K562 (cell line): ENCODE data around the gene BRINP1. TPM values are rescaled to one million over a fixed set of nuclear protein-coding genes. Genes with fewer than 3 reads are reported as not detected.

Experiments used
- ATAC-seq: fragments of 200-7000 bp; cut with Tn5 transposase; 3 replicates; pipeline ENCODE4 v1.9.1; 2020; ENCODE audit warnings: moderate library complexity
- BruUV-seq: library from RNA; stranded (reverse); fragments of 400-500 nt; replicated peaks from 2 replicates; lab custom pipeline; 2021; lab: Mats Ljungman, UMichigan
- CTCF ChIA-PET: fragments of 300-600 bp; formaldehyde crosslinking; extraction: SDS; loops from one replicate; lab custom pipeline; 2021; ENCODE audit warnings: low intra/inter-chr PET ratio; lab: Yijun Ruan, JAX
- POLR2A ChIA-PET: fragments of 300-600, 350-650 bp; sonication (Branson Sonifier 250); formaldehyde crosslinking; extraction: SDS; loops from one replicate; lab custom pipeline; 2021; ENCODE audit warnings: antibody characterized with exemption, inconsistent platforms; lab: Yijun Ruan, JAX
- DNase-seq, 4 experiments: peaks; one replicate each; pipeline versions ENCODE4 v3.0.0 to v3.0.0-alpha.2; 2011 to 2018; ENCODE audit warnings: low spot score in 3 of 4, mixed read lengths in 3 of 4; ENCODE audit errors: extremely low read depth in 1 of 4
- FAIRE-seq: peaks from 2 replicates; lab custom pipeline; 2011; peaks lifted over from hg19 to GRCh38; lab: Jason Lieb, UNC
- H2AFZ ChIP-seq: 2 replicates; pipeline ENCODE4 v1.6.0; 2011; ENCODE audit warnings: low read depth, low read length, control low read depth, inconsistent platforms
- H3K27ac ChIP-seq: fragments of 200-600 bp; 3 replicates; pipeline ENCODE4 v1.8.0; 2011; ENCODE audit warnings: low read depth, mild to moderate bottlenecking, control low read depth, inconsistent platforms, low read length, moderate library complexity, mixed read lengths; ENCODE audit errors: extremely low read depth
- H3K27me3 ChIP-seq, 2 experiments: fragments of 300-600 bp in 1 of 2; 2 replicates in 1 of 2; 3 replicates in 1 of 2; pipeline versions ENCODE4 v1.6.0 to v1.8.0; 2011; ENCODE audit warnings: inconsistent platforms in 2 of 2, low read length in 2 of 2, mild to moderate bottlenecking in 1 of 2, mixed read lengths in 1 of 2, moderate library complexity in 1 of 2; ENCODE audit not compliant: control insufficient read depth in 2 of 2, insufficient read depth in 2 of 2
- H3K36me3 ChIP-seq: fragments of 300-600 bp; 3 replicates; pipeline ENCODE4 v1.8.0; 2011; ENCODE audit warnings: mild to moderate bottlenecking, low read length, inconsistent platforms; ENCODE audit not compliant: control insufficient read depth, insufficient read depth
- H3K4me1 ChIP-seq, 2 experiments: fragments of 200-600 bp in 1 of 2; replicated peaks in 1 of 2; 2 replicates in 1 of 2; 3 replicates in 1 of 2; pipeline versions ENCODE4 v1.5.1 to v1.8.0; 2011; ENCODE audit warnings: inconsistent platforms in 2 of 2, low read length in 2 of 2, mild to moderate bottlenecking in 1 of 2, mixed read lengths in 1 of 2, moderate library complexity in 1 of 2; ENCODE audit not compliant: control insufficient read depth in 2 of 2, insufficient read depth in 2 of 2
- H3K4me2 ChIP-seq: 2 replicates; pipeline ENCODE4 v1.6.1; 2011; ENCODE audit warnings: low read length, control low read depth, inconsistent platforms, mixed read lengths; ENCODE audit not compliant: insufficient read depth
- H3K4me3 ChIP-seq: fragments of 200-600 bp; sonication (generic), shearing (Covaris generic); 2 replicates; pipeline ENCODE4 v1.5.1; 2016; ENCODE audit warnings: control low read depth, inconsistent platforms
- H3K79me2 ChIP-seq: fragments of 200-600 bp; 3 replicates; pipeline ENCODE4 v1.8.0; 2011; ENCODE audit warnings: low read length, inconsistent platforms; ENCODE audit not compliant: control insufficient read depth, insufficient read depth
- H3K9ac ChIP-seq, 2 experiments: 2 replicates each; pipeline versions ENCODE4 v1.6.0 to v1.6.1; 2011; ENCODE audit warnings: low read depth in 2 of 2, low read length in 2 of 2, control low read depth in 1 of 2, inconsistent platforms in 1 of 2, mild to moderate bottlenecking in 1 of 2, mixed read lengths in 1 of 2; ENCODE audit not compliant: insufficient read depth in 1 of 2
- H3K9me1 ChIP-seq: one replicate; pipeline ENCODE4 v1.6.0; 2011; ENCODE audit warnings: inconsistent platforms, mild to moderate bottlenecking, low read length, moderate library complexity; ENCODE audit not compliant: control insufficient read depth, insufficient read depth
- H3K9me3 ChIP-seq: replicated peaks from 2 replicates; pipeline ENCODE4 v1.5.1; 2011; ENCODE audit warnings: low read depth, low read length, inconsistent platforms; ENCODE audit not compliant: control insufficient read depth, insufficient read depth
- H4K20me1 ChIP-seq: replicated peaks from 2 replicates; pipeline ENCODE4 v1.6.1; 2011; ENCODE audit warnings: low read length, inconsistent platforms, mixed read lengths; ENCODE audit not compliant: control insufficient read depth, insufficient read depth
- ARHGAP35 ChIP-seq: fragments of 450-650 bp; IDR thresholded peaks from 2 replicates; pipeline ENCODE4 v1.6.1; 2018; ENCODE audit not compliant: partially characterized antibody
- CAMTA2 ChIP-seq: fragments of 250-450 bp; sonication (Bioruptor Pico); conservative IDR thresholded peaks from 2 replicates; pipeline ENCODE4 v1.5.1; 2022
- ETV1 ChIP-seq: fragments of 450-650 bp; conservative IDR thresholded peaks from 2 replicates; pipeline ENCODE4 v1.6.1; 2016; ENCODE audit warnings: missing genetic modification characterization, control low read depth, low read depth, missing compliant biosample characterization
- FOXK1 ChIP-seq: sonication (generic); formaldehyde crosslinking; IDR thresholded peaks from 2 replicates; pipeline ENCODE4 v1.8.0; 2022; ENCODE audit warnings: missing genetic modification reagents, mild to moderate bottlenecking, borderline replicate concordance
- FOXO4 ChIP-seq: fragments of 450-650 bp; formaldehyde crosslinking; IDR thresholded peaks from 2 replicates; pipeline ENCODE4 v1.4.0; 2020; ENCODE audit warnings: mild to moderate bottlenecking, moderate library complexity
- NUFIP1 ChIP-seq: fragments of 450-650 bp; IDR thresholded peaks from 2 replicates; pipeline ENCODE4 v1.6.1; 2018; ENCODE audit not compliant: partially characterized antibody
- PCBP2 ChIP-seq: fragments of 200-400 bp; formaldehyde crosslinking; IDR thresholded peaks from 2 replicates; pipeline ENCODE4 v1.6.1; 2018; ENCODE audit warnings: low read length, low read depth, mild to moderate bottlenecking, moderate library complexity; ENCODE audit not compliant: poor library complexity, severe bottlenecking
- POLR2A ChIP-seq: fragments of 450-650 bp; conservative IDR thresholded peaks from 2 replicates; pipeline ENCODE4 v1.6.1; 2016
- RBM15 ChIP-seq: fragments of 200-400 bp; formaldehyde crosslinking; IDR thresholded peaks from 2 replicates; pipeline ENCODE4 v1.6.1; 2018; ENCODE audit warnings: mild to moderate bottlenecking, low read length, moderate library complexity; ENCODE audit not compliant: insufficient read depth
- SMARCA4 ChIP-seq: fragments of 450-650 bp; IDR thresholded peaks from 2 replicates; pipeline ENCODE4 v1.6.1; 2016
- SP1 ChIP-seq: sonication (generic); formaldehyde crosslinking; IDR thresholded peaks from 2 replicates; pipeline ENCODE4 v1.8.1; 2022; ENCODE audit warnings: mild to moderate bottlenecking, missing genetic modification reagents
- XRCC4 ChIP-seq: IDR thresholded peaks from one replicate; pipeline ENCODE4 v1.6.1; 2011; ENCODE audit not compliant: insufficient read depth, insufficient read length; ENCODE audit errors: extremely low read depth
- ZBTB12 ChIP-seq: fragments of 250-450 bp; sonication (Bioruptor Pico); IDR thresholded peaks from 2 replicates; pipeline ENCODE4 v1.4.0; 2020
- ZBTB17 ChIP-seq: fragments of 450-650 bp; formaldehyde crosslinking; IDR thresholded peaks from 2 replicates; pipeline ENCODE4 v1.4.0; 2020; ENCODE audit warnings: mild to moderate bottlenecking
- ZNF174 ChIP-seq: fragments of 250-450 bp; sonication (Bioruptor Pico); IDR thresholded peaks from 2 replicates; pipeline ENCODE4 v1.4.0; 2020; ENCODE audit warnings: mild to moderate bottlenecking
- in situ Hi-C: fragments of 300-500 bp; cut with MboI; formaldehyde crosslinking; loops from 4 replicates; pipeline ENCODE4 v1.15.0; 2018; ENCODE audit warnings: inconsistent platforms, mixed read lengths
- intact Hi-C: fragments of 100-400 bp; cut with micrococcal nuclease; formaldehyde crosslinking; loops from 2 replicates; pipeline ENCODE4 v1.14.2; 2022
- polyA plus RNA-seq, 8 experiments: library from polyadenylated mRNA; depleted of rRNA in 4 of 8; stranded (reverse) in 5 of 8; unstranded in 3 of 8; fragments of >200 nt; fragmentation: Nextera tagmentation in 2 of 8; fragmentation: Illumina TruSeq in 1 of 8; extraction: Ambion mirVana in 2 of 8; extraction: Trizol in 1 of 8; gene quantifications; 2 replicates each; pipeline versions ENCODE4 v1.2.1 to v1.2.3, GENCODE V29; 2011 to 2014; ENCODE audit warnings: inconsistent platforms in 1 of 8, missing spikeins in 1 of 8
- total RNA-seq, 7 experiments: library from RNA; depleted of rRNA in 6 of 7; stranded (reverse); fragments of >200 nt in 6 of 7; fragmentation: Illumina TruSeq in 2 of 7; extraction: Trizol in 2 of 7; gene quantifications; 2 replicates each; pipeline versions ENCODE4 v1.2.1 to v1.2.3, GENCODE V29; 2011 to 2021; ENCODE audit warnings: low replicate concordance in 1 of 7

Gene BRINP1
- total and polyA plus RNA-seq, 9 of the 15 experiments (the other 6 are each of a cell fraction or from before 2014, with no cell fraction given) = not detected

- no TSS peak for BruUV-seq
- H4K20me1 ChIP-seq = no peaks in the 10 kb centered on the region
- TF ChIP-seq PCBP2 = no peak
- TF ChIP-seq ZBTB12 = no peak
- TF ChIP-seq FOXO4 = no peak
- no peak for TF ChIP-seq ZBTB17 (CRISPR knock-in tag)
- no peak for TF ChIP-seq XRCC4
- TF ChIP-seq ARHGAP35 = no peak
- TF ChIP-seq FOXK1 = no peak
- TF ChIP-seq ETV1 (tag) = no peak
- TF ChIP-seq RBM15 = no peak
- TF ChIP-seq SP1 (CRISPR knock-in tag) = no peak
- no peak for TF ChIP-seq ZNF174 (CRISPR knock-in tag)
- TF ChIP-seq CAMTA2 (CRISPR knock-in tag) = no peak
- no peak for TF ChIP-seq SMARCA4
- TF ChIP-seq NUFIP1 = no peak
- no peak for TF ChIP-seq POLR2A
- no peak overlapping the region for H3K4me2 ChIP-seq
- FAIRE-seq (no peak), DNase-seq (no peak), ATAC-seq (no peak)
- no peaks in the 10 kb centered on the region for H3K4me1 ChIP-seq
- H3K9me3 ChIP-seq = 0 out of 2 replicates have a peak, but pooled peaks cover 3% of the 10 kb centered on the region
- no peak overlapping the region for H3K4me3 ChIP-seq
- H2AFZ ChIP-seq = no peak overlapping the region
- no peaks in the 10 kb centered on the region for H3K9me1 ChIP-seq
- ChIA-PET POLR2A (no interaction called here), CTCF (no interaction called here)
- in situ Hi-C loops = no loop called here
- no peak overlapping the region for H3K9ac ChIP-seq
- no peak overlapping the region for H3K27ac ChIP-seq
- no peaks in the 10 kb centered on the region for H3K79me2 ChIP-seq
- H3K27me3 ChIP-seq = no peaks in the 10 kb centered on the region
- intact Hi-C loops = no loop called here
- no peaks in the 10 kb centered on the region for H3K36me3 ChIP-seq
These were observed 47.6 kb upstream of the BRINP1 start for GRCh38 chr9:119416793-119417192.
